RCC 7860 (cell line): ENCODE measurements around the gene ZFYVE28.

Experiments
- DNase-seq: peaks from one replicate; pipeline ENCODE4 v3.0.0-alpha.2; 2015; ENCODE audit warnings: low spot score
- FAIRE-seq: peaks from 2 replicates; lab custom pipeline; 2012; peaks lifted over from hg19 to GRCh38; lab: Jason Lieb, UNC

Gene ZFYVE28

DNA sequence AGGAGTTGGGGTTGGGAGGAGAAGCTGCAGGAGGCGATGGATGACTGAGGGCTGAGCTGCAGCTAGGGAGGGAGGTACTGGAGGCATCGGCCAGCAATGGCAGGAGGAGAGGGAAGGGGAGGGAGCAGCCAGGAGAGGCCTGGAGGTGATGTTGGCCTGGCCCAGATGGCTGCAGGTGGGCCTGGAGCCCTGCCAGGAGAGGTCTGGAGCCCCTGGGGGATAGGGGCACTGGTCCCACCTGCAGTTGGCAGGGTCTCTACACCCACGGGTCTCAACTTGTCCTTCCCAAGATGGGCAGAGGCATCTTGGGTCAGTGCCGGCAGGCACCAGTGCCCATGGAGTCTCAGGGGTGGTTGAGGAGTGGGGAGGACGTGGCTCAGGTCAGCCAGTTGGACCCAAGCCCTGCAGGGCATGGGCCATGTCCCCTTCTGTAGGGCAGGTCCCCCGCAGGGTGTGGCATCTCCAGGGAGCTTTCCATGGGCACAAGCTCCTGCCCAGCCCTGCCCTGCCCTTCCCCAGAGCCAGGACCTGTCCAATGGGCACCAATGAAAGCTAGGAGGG lies 153.9 kb downstream of the ZFYVE28 start:
- FAIRE-seq (no peak), DNase-seq (no peak)

DNA sequence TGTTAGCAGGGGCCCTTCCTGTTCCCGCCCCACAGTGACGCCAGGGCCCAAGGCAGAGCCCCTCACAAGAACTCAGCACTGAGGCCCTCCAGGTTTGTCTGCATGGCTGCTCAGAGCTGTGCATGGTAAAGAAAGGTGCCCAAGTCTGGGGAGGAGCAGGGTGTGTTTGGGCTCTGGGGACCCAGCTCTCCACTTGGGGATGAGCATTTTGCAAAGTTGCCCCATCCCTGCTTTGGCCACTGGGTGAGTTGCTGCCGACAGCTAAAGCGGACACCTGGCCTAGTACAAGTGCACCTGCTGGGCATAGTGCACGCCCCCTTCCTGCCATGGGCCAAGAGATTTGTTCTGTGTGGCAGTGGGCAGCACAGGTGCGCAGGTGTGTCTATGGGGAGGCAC lies 154.5 kb downstream of the ZFYVE28 start:
- FAIRE-seq (no peak), DNase-seq (no peak)

DNA sequence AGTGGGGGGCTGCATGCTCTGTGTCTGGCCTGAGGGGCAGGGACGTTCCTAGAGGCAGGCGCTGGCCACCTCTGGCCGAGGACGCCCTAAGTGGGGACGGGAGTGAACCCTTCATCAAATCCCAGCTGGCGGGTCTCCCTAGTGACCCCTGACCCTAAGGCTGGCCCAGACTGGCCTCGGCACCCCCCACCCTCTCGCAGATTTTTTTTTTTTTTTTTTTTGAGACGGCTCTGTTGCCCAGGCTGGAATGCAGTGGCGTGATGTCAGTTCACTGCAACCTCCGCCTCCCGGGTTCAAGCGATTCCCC lies 155.5 kb downstream of the ZFYVE28 start:
- FAIRE-seq, result no peak
- no peak for DNase-seq

DNA sequence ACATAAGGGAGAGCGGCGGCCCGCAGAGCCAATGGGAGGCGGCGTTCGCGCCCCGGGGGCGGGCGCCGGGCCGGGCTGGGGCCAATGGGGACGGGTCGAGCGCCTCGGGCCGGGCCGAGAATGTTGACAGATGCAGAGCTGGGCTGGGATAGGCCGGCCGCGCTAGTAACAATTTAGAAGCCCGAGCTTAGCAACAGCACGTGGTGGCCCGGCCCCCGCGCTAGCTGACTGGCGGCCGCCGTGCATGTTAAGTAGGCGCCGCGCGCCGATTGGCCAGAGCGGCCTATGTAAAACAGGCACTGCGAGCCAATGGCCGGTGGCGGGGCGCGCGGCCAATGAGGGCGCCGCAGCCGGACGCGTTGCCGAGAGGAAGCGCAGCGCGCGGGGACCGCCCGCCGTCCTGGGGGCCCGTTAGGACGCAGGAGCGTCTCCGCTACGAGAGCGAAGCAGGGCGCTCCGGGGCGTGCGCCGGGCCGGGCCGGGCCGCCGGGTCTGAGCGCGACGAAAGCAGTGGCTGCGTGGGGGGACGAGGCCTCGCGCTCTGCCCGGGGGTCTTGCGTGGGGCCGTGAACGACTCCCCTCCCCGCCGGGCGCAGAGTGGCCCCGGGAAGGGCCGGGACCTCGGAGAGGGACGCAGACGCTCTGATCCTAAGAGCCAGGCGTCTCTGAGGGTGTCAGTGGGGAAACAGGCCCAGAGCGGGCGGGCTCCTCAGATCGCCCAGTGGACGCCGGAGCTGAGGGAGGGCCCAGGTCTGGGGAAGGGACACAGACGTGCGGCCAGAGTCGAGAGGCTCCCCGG lies 156.1 kb downstream of the ZFYVE28 start:
- peak; percentile 58 for FAIRE-seq
- DNase-seq, result peak; percentile 99

DNA sequence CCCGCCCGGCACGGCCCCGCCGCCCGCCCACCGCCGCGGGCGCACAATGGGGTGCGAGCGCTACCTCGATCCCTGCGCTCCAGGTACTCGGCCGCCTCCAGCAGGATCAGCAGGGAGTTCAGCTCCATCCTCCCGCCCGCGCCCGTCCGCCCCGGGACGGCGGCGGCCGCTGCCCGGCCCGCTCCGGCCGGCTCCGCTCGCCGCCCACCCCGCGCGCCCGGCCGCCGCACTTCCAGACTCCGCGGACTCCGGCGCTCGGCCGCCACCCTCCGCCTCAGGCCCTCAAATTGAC lies 156.6 kb downstream of the ZFYVE28 start, which contains the start of gene MXD4:
Gene MXD4, minus strand, starts transcription at position 257 of the 292 bp plus-strand sequence. Its CDS starts 129 bp downstream, at position 128.
- FAIRE-seq, result no peak
- no peak for DNase-seq

DNA sequence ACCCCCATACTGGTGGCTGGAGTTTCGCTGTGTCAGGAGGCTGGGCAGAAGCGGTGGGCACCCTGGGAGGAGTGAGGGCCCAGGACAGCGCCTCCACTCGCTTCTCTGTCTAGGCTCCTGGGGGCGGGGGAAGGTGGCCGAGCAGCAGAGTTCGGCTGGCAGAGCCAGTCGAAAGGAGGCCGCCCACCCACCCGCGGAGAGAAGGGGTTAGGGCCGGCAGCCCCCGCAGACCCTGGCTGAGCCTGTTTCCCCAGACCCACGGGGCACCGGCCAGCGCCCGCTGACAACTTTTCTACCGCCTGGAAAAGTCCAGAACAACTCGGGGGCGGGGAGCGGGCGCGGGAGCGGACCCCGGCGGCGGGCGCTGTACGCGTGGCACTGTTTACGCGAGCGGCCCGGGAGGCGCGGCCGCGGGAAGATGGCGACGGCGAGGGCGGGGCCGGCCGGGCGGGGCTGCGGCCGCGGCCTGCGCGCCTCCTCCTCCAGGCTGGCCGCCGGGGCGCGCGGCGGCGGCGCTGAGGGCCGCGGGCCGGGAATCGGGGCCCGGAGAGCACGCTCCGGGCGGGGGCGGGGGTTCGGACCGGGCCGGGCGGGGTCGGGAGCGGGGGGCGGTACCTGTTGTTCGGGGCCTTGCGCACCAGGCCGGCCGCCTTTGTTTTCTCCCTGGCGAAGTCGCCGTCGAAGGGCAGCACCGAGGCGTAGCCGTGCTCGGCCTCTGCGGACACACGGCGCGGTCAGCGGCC lies 157.2 kb downstream of the ZFYVE28 start:
- no peak for DNase-seq
- FAIRE-seq, result no peak

DNA sequence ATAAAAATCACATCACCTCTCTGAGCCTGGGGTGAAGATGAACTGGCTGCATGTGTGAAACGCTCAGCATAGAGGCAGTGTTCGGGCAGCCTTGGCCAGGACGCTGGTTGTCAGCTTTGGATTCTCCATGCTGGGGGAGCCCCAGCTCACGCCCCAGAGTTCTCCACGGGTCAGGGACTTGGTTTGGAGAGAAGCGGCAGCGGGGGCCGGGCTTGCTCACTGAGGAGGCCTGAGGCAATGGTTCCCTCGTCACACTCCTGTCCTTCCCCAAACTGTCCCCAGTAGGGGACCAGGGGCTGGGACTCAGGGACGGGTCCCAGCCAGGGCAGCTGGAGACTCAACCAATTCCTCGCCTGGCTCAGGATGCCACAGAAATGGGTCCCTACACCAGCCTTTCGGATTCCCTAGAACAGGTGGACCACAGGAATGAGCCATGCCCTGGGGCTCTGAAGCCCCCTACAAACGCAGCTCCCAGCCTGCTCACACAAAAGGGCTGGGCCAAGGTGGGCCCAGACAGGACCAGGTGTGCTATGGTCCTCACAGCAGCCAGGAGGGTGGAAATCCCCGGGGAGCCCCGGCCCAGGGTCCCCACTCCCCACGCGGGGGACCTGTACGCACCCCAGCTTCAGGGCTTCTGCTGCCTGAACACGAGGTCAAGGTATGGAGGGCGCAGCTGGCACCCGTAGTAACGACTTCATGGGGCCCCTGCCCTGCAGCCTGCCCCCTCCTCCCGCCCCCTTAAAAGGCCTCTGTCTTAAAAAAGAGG lies 157.9 kb downstream of the ZFYVE28 start:
- FAIRE-seq (no peak), DNase-seq (no peak)

DNA sequence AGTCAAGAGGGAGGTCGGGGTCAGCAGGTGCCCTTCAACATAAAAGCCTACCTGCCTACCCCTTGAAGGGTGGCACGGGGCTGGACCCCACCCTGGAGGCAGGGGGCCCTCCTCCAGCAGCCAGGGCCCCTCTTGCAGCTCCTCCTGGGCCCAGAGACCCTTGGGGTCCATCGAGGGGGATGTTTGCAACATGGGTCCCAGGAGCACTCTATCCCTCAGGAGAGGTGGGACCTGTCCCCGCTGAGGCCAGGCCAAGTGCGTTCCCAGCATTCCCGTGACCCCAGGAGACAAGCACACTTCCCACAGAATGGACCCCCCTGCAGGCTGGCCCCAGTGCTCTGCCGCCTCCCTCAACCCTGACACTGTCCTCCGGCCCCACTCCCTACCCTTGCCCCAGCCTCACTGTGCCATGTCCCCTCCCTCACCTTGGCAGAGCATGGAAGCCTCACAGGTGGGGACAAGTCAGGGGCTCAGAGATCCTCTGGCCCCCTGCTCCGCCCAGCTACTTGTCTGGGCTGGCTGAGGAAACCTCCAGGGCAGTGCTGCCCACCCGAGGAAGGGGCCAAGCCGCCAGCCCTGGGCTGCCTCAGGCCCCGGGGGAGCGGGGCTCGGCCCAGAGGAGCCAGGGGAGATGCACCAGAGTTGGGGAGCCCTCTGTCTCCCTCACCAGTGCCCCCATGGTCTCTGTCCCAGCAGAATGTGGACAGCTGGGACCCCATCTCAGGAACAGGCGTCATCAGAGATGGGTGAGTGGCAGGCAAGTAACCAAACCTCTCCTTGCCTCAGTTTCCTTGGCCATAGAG lies 158.7 kb downstream of the ZFYVE28 start:
- FAIRE-seq (no peak), DNase-seq (no peak)

DNA sequence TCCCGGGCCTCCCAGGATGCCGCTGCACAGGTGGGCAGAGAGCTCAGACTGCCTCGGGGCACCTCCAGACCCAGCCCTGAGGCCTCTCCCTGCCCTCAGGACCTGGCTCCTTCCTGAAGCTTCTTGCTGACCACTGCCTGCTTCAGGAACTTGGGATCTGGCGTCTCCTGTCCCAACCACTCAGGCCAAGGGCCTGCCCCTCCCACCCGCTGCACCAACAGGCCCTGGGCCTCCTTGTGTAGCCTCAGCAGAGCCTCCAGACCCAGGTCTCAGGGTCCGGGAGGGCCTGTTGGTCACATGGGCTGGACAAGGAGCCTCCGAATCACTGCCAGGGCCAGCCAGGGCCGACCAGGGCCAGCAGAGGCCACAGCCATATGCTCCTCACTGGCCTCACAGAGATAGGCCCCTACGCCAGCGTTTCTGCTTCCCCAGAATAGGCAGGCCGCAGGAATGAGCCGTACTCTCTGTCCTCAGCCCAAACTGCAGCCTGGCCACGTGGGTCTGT lies 159.4 kb downstream of the ZFYVE28 start:
- DNase-seq, result no peak
- no peak for FAIRE-seq

DNA sequence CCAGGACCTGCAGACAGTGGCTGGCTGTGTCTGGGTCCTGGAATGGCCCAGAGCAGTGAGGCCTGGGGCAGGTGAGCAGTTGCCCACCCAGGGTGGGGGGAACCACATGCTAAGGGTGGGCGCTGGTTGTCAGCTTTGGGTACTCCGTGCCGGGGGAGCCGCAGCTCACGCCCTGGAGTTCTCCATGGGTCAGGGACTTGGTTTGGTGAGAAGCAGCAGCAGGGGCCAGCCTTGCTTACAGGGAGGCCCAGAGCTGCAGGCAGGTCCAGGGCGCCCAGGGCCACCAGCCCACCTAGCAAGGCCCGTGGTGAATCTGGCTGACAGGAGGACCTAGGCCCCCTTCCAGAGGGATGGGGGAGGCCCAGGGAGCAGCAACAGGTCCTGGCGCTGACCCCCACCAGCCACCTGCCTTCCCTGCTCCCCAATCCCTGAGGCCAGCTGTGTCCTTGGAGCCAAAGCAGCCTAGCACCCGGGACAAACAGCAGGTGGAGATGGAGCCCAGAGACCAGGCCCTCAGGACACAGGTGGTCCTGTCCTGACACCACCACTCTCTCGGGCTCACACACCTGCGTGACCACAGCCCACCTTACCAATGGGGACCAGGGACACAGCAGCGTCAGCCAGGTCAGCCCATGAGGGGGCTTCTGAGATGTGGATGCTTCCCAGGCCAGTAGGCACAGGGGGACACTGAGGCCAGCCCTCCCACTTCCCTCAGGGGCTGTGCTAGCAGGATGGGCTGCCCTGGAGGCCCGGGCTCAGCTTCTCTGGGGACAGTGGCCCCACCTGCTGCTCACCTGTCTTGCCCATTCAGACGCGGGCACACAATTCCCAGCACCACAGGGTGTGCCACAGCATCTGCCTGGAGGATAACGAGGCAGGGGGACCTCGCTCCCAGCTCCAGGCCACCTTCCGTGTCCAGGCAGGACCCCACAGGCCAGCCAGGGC lies 160.1 kb downstream of the ZFYVE28 start:
- DNase-seq (no peak), FAIRE-seq (no peak)

DNA sequence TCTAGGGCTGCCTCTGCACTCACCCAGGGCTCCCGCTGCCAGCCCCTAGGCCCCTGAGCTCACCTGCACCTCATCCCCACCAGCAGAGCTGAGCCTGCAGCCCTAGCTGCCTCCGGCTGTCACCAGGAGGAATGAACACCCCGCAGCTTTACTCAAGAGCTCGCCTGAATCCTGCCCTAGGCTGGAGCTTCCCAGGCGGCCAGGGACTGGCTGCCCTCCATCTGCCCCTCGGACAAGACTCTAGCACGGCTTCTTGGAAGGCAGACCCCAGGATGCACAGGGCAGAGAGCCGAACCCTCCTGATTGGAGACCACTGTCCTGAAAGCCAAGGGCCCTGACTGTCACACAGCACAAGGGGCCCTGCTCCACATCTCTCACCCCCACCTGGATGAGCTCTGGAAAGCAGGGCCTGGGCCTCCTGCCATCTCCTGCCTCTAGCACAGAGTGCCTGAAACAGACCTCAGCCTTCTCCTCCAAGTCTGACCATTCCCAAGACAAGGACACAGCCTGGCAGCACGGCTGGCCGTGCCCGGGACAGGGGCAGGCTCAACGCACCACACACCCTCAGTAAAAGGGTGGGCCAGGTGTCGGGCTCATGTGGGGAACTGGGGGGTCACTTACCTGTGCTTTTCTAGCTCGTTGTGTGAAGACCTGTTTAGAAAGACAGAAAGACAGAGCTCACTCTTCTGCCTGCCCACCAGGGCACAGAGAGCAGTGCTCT lies 160.9 kb downstream of the ZFYVE28 start:
- DNase-seq (no peak), FAIRE-seq (no peak)

DNA sequence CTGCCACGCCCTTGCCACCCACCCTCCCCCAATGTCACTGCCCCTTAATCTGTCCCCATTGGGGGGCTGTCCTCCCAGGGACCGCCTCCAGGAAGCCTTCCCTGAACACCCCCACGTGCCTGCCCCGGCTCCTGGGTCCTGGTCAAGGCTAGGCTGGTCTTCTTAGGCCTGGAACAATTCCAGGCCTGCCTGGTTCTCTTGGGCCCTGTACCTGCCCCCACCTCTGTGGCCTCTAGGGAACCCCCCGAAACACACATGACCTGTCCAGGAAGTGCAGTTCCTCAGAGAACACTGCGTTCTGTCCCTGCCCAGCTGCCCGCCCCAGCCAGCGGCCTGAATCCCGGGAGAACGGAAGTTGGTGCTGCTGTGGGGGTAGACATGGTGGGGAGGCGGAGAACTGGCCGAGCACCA lies 161.7 kb downstream of the ZFYVE28 start:
- FAIRE-seq (no peak), DNase-seq (no peak)

DNA sequence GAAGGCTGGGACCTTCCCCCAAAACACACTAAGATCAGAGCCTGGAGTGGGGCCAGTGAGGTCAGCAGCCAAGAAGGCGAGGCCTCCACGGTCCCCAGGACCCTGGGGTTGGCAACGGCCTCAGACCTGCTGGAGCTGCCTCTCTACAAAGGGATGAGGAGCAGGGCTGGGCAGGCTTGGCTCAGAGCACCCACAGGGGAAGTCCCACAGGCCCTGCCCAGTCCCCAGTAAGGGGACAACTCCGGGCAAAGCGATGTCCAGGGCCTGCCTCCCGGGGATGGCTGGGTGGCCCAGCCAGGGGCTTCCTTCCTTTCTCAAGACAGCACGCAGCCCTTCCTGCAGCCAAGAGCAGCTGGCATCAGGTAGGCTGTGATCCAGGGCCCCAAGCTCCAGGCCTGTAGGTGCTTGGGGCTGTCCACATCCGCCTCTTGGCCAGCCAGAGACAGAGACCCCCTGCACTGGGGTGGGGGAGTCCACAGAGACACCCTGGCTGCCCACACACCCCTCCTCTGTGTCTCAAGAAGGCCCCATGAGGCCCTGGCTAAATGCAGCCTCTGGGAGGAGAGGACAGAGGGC lies 162.2 kb downstream of the ZFYVE28 start:
- no peak for FAIRE-seq

DNA sequence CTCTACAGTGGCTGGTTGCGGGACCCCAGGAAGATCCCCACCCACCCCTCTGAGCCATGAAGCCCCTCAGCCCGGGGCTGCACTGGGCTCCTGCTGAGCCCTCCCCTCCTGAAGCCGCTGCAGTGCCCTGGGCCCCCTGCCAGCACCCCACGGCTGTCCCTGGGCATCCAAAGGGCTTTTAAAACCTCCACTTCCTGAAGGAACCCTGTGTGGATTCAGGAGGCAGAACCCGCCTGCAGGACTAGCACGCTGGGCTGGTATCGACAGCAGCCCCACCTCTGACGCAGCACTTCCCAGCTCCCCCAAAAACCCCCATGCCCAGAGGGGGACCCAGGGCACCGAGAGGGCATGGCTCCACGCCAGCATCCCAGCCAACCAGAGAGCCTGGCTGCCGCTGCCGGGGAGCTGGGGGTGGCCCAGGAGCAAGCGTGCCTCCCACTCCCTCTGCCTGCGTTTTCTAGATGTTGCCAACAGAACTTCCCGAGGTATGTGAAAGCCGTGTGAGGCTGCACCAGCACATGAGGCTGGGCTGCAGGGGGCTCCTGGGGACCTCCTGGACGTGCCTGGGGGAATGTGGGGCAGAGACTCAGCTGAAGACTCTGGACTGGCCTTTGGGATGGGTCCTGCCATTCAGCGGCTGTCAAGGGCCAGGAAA lies 162.8 kb downstream of the ZFYVE28 start:
- no peak for FAIRE-seq
- DNase-seq, result no peak

More for the DNA sequence above, 162.2 kb downstream of the ZFYVE28 start:
- no peak for DNase-seq

DNA sequence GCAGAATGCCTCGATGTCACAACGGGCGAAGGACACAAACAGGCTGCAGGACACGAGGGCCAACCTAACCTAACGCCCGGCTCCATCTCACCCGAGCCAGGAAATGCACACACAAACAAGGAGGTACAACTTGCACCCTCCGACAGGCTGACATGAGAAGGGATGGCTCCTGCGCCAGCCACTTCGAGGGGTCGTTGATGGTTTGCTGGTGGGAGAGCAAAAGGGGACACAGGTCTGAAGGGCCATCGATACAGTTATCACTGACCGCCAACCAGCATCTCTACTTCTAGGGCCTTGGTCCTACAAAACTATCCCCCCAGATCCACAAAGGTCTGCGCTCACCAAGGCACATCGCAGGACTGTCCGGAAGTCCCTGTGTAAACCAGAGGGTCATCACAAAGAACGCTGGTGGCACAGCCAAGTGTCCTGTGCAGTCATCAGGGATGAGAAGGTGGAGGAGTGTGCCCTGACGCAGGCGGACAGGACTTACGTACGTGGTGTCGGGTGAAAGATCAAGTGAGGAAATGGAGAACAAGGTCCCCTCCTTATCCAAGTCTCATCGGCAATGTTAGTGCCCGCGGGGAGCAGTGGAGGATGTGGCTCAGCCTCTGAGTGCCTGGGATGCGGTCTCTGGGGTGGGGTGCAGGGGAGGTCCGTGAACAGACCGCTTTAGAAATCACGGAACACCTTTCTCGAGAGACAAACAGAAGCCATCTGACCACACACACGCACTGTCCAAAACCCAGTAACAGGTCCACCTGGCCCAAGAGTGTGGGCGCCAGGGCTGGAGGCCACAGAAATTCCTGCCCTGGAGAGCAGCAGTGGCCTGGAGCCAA lies 163.6 kb downstream of the ZFYVE28 start:
- no peak for FAIRE-seq
- no peak for DNase-seq

DNA sequence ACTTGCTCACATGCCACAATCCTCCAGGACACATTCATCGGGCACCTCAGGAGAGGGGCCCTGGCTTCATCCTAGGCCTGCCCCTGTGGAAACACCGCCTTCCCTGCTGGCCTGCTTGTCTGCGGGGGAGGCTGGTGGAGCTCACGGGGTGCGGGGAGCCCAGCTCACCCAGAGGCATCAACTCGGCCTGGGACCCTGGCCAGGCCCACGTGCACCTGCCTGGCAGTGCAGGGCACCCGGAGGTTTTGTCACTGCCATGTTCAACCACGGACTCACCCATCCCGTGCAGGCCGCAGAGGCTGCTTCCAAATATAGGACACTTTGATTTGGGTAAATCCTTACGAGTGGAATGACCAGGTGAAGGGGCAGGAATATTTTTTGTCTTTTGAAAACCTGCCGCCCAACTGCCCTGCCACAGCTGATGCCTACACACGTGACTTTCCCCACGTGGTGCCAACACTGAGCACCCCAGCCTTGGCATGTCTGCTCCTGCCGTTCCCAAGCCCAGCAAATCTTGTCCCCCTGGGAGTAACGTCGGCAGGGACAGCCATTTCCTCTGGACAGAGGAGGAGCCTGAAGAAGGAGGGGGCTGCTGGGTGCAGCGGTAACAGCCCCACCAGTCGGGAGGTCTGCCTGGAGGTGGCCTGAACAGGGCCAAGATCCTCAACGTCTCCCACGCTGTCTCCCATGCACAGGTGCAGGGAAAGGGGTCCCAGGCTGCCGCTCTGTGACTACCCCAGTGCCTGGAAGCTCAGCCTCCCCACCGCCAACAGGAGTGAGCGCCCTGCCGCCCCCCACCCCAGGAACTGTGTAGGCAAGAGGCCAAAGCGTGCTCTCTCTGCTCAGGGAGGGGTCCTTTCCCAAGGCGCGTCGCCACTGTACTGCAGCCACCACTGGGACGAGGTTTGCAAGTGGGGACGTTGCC lies 165.0 kb downstream of the ZFYVE28 start:
- DNase-seq (no peak), FAIRE-seq (no peak)
